Sigmoid colon (tissue), 4 donors: ENCODE measurements around the gene CHAC1.
"Not testable (repeated sequence)": the region's sequence is repeated elsewhere in the genome, so short reads cannot be mapped to it uniquely, and the experiment has no call there.

Experiments used
- CTCF ChIP-seq, 4 experiments: fragments of 450-650 bp in 3 of 4; fragments of 200-600 bp in 1 of 4; IDR thresholded peaks; one replicate each; pipeline ENCODE4 v1.5.1; 2016 to 2019; ENCODE audit warnings: antibody characterized with exemption in 4 of 4, mild to moderate bottlenecking in 3 of 4, moderate library complexity in 2 of 4
- EP300 ChIP-seq, 4 donors: sonication (generic); formaldehyde crosslinking; IDR thresholded peaks; one replicate each; pipeline ENCODE4 v1.6.1; 2017; ENCODE audit warnings: antibody characterized with exemption in 4 of 4
- POLR2A ChIP-seq, 2 donors: fragments of 450-650 bp; IDR thresholded peaks; one replicate each; pipeline ENCODE4 v1.6.1; 2016; ENCODE audit warnings: antibody characterized with exemption in 2 of 2, mild to moderate bottlenecking in 2 of 2, moderate library complexity in 2 of 2
- POLR2AphosphoS5 ChIP-seq, 4 donors: sonication (generic); formaldehyde crosslinking; IDR thresholded peaks; one replicate each; pipeline ENCODE4 v1.6.1; 2017; ENCODE audit warnings: antibody characterized with exemption in 4 of 4

GRCh38 chr15:40954158-40954848 lies 1.0 kb downstream of the CHAC1 start:
- not testable (repeated sequence) for TF ChIP-seq CTCF, POLR2A, EP300, POLR2AphosphoS5 (IDR thresholded peaks at IDR 0.05)
